Lung microvascular endothelial cell (primary cell): ENCODE measurements around the gene RHOD. TPM values are rescaled to one million over a fixed set of nuclear protein-coding genes. Genes with fewer than 3 reads are reported as not detected.

ENCODE experiments used
- DNase-seq, 2 donors: peaks; one replicate each; pipeline versions ENCODE4 v3.0.0 to v3.0.0-alpha.2; 2010; ENCODE audit warnings: low read depth in 2 of 2
- total RNA-seq: library from RNA; depleted of rRNA; stranded (reverse); fragments of >200 nt; gene quantifications from 2 replicates; pipeline ENCODE4 v1.2.1, GENCODE V29; 2014

RHOD gene
- total RNA-seq, 1 donor from 2014 or later: 23.6 TPM

- peak in 1 of 2 donors; percentile 28 for DNase-seq
These were observed 24.7 kb upstream of the RHOD start for GRCh38 chr11:67031791-67032561.

- peak; percentile 28 to 81 for DNase-seq
These were observed 23.7 kb upstream of the RHOD start for GRCh38 chr11:67032830-67033551.

GRCh38 chr11:67033661-67034166 lies 22.9 kb upstream of the RHOD start:
- DNase-seq: peak in 1 of 2 donors; percentile 56

- no peak for DNase-seq
These were observed 22.3 kb upstream of the RHOD start for GRCh38 chr11:67034350-67034749.

- DNase-seq: no peak
These were observed 16.5 kb upstream of the RHOD start for GRCh38 chr11:67040147-67040546.

GRCh38 chr11:67041602-67042001 lies 15.0 kb upstream of the RHOD start:
- no peak for DNase-seq

GRCh38 chr11:67043572-67044349 lies 12.9 kb upstream of the RHOD start:
- no peak for DNase-seq

GRCh38 chr11:67044496-67044895 lies 12.2 kb upstream of the RHOD start:
- no peak for DNase-seq

GRCh38 chr11:67045314-67045713 lies 11.3 kb upstream of the RHOD start:
- peak in 1 of 2 donors; percentile 67 for DNase-seq

- DNase-seq: no peak
These were observed 8.0 kb upstream of the RHOD start for GRCh38 chr11:67048515-67049130.

GRCh38 chr11:67050139-67050538 lies 6.5 kb upstream of the RHOD start:
- no peak for DNase-seq

- no peak for DNase-seq
These were observed 5.3 kb upstream of the RHOD start for GRCh38 chr11:67051180-67051893.

GRCh38 chr11:67051945-67052488 lies 4.6 kb upstream of the RHOD start:
- DNase-seq: no peak

- DNase-seq: no peak
These were observed 3.8 kb upstream of the RHOD start for GRCh38 chr11:67052891-67053290.

- DNase-seq: peak; percentile 47 to 67
These were observed 2.7 kb upstream of the RHOD start for GRCh38 chr11:67053896-67054329.

GRCh38 chr11:67054346-67054835 lies 2.3 kb upstream of the RHOD start:
- DNase-seq: peak in 1 of 2 donors; percentile 49

GRCh38 chr11:67054836-67055523 lies 1.7 kb upstream of the RHOD start:
- DNase-seq: peak in 1 of 2 donors; percentile 34

- DNase-seq: no peak
These were observed 835 bp upstream of the RHOD start for GRCh38 chr11:67055812-67056211.

- DNase-seq: peak in 1 of 2 donors; percentile 43
These were observed 592 bp downstream of the RHOD start for GRCh38 chr11:67057205-67057672.
